IMR-90 (cell line): ENCODE measurements around the gene STAT5B. TPM values are rescaled to one million over a fixed set of nuclear protein-coding genes. Genes with fewer than 3 reads are reported as not detected.

ENCODE experiments used
- ATAC-seq: fragments of 200-7000 bp; cut with Tn5 transposase; 2 replicates; pipeline ENCODE4 v1.9.1; 2020; ENCODE audit warnings: low read depth, mild to moderate bottlenecking, moderate library complexity
- BruUV-seq: library from RNA; stranded (reverse); fragments of 400-500 nt; replicated peaks from 2 replicates; lab custom pipeline; 2021; lab: Mats Ljungman, UMichigan
- CTCF ChIA-PET: fragments of 300-600 bp; formaldehyde crosslinking; extraction: SDS; loops from one replicate; lab custom pipeline; 2021; ENCODE audit warnings: antibody characterized with exemption; lab: Yijun Ruan, JAX
- POLR2A ChIA-PET: fragments of 300-600 bp; sonication (Branson Sonifier 250); formaldehyde crosslinking; loops from one replicate; lab custom pipeline; 2022; ENCODE audit warnings: antibody characterized with exemption; ENCODE audit not compliant: unreplicated experiment; lab: Charles Lee
- DNase-seq: peaks from one replicate; pipeline ENCODE4 v3.0.0; 2013
- H2AFZ ChIP-seq: replicated peaks from 2 replicates; pipeline ENCODE3; 2013; ENCODE audit warnings: low read length, mild to moderate bottlenecking; ENCODE audit not compliant: poor library complexity
- H2AK5ac ChIP-seq: 2 replicates; pipeline ENCODE4 v1.6.1; 2013; ENCODE audit warnings: low read depth, low read length, inconsistent platforms
- H2AK9ac ChIP-seq: replicated peaks from 2 replicates; pipeline ENCODE3; 2013; ENCODE audit warnings: mild to moderate bottlenecking, low read depth, low read length, moderate library complexity; ENCODE audit not compliant: poor library complexity
- H2BK120ac ChIP-seq: 2 replicates; pipeline ENCODE4 v1.6.1; 2013; ENCODE audit warnings: low read depth, low read length, inconsistent platforms
- H2BK15ac ChIP-seq: 3 replicates; pipeline ENCODE4 v1.6.1; 2013; ENCODE audit warnings: low read depth, low read length, inconsistent platforms
- H2BK20ac ChIP-seq: 2 replicates; pipeline ENCODE4 v1.6.1; 2013; ENCODE audit warnings: low read depth, mild to moderate bottlenecking, inconsistent platforms, low read length, moderate library complexity
- H2BK5ac ChIP-seq: 2 replicates; pipeline ENCODE4 v1.6.1; 2013; ENCODE audit warnings: mild to moderate bottlenecking, low read depth, low read length, inconsistent platforms; ENCODE audit not compliant: poor library complexity, severe bottlenecking
- H3K14ac ChIP-seq: replicated peaks from 2 replicates; pipeline ENCODE4 v1.6.1; 2013; ENCODE audit warnings: low read depth, low read length, inconsistent platforms
- H3K18ac ChIP-seq: 2 replicates; pipeline ENCODE4 v1.6.1; 2013; ENCODE audit warnings: low read depth, low read length, control low read depth
- H3K23ac ChIP-seq: 2 replicates; pipeline ENCODE4 v1.6.1; 2013; ENCODE audit warnings: low read depth, low read length, inconsistent platforms
- H3K27ac ChIP-seq: 2 replicates; pipeline ENCODE4 v1.5.1; 2013; ENCODE audit warnings: mild to moderate bottlenecking, control low read depth, low read length; ENCODE audit not compliant: insufficient read depth
- H3K27me3 ChIP-seq: 2 replicates; pipeline ENCODE4 v1.6.1; 2013; ENCODE audit warnings: low read length; ENCODE audit not compliant: control insufficient read depth, insufficient read depth
- H3K36me3 ChIP-seq: 2 replicates; pipeline ENCODE4 v1.6.1; 2013; ENCODE audit warnings: low read length, mixed read lengths; ENCODE audit not compliant: control insufficient read depth, insufficient read depth
- H3K4ac ChIP-seq: 2 replicates; pipeline ENCODE4 v1.6.1; 2013; ENCODE audit warnings: low read depth, low read length, inconsistent platforms
- H3K4me1 ChIP-seq: 2 replicates; pipeline ENCODE4 v1.6.1; 2013; ENCODE audit warnings: low read length, mixed read lengths; ENCODE audit not compliant: control insufficient read depth, insufficient read depth
- H3K4me2 ChIP-seq: 2 replicates; pipeline ENCODE4 v1.6.1; 2013; ENCODE audit warnings: low read depth, mild to moderate bottlenecking, control low read depth, low read length, moderate library complexity
- H3K4me3 ChIP-seq: 2 replicates; pipeline ENCODE4 v1.5.1; 2013; ENCODE audit warnings: low read depth, mild to moderate bottlenecking, control low read depth, low read length, moderate library complexity; ENCODE audit not compliant: insufficient read depth
- H3K56ac ChIP-seq: 2 replicates; pipeline ENCODE4 v1.6.1; 2013; ENCODE audit warnings: low read length, inconsistent platforms; ENCODE audit not compliant: insufficient read depth; ENCODE audit errors: extremely low read depth
- H3K79me1 ChIP-seq, 2 experiments: 2 replicates each; pipeline ENCODE4 v1.6.1; 2013; ENCODE audit warnings: low read length in 2 of 2, inconsistent platforms in 1 of 2, low read depth in 1 of 2
- H3K9ac ChIP-seq: 2 replicates; pipeline ENCODE4 v1.6.1; 2013; ENCODE audit warnings: low read depth, low read length, control low read depth
- H3K9me1 ChIP-seq: 2 replicates; pipeline ENCODE4 v1.6.1; 2013; ENCODE audit warnings: low read length, inconsistent platforms; ENCODE audit not compliant: insufficient read depth
- H3K9me3 ChIP-seq: 2 replicates; pipeline ENCODE4 v1.6.1; 2013; ENCODE audit warnings: low read length; ENCODE audit not compliant: control insufficient read depth, insufficient read depth
- H4K20me1 ChIP-seq: 2 replicates; pipeline ENCODE4 v1.6.1; 2013; ENCODE audit warnings: low read length, inconsistent platforms; ENCODE audit not compliant: insufficient read depth
- H4K5ac ChIP-seq: 2 replicates; pipeline ENCODE4 v1.6.1; 2013; ENCODE audit warnings: mild to moderate bottlenecking, low read depth, low read length, control low read depth
- H4K8ac ChIP-seq, 2 experiments: 2 replicates each; pipeline ENCODE4 v1.6.1; 2013; ENCODE audit warnings: low read depth in 2 of 2, low read length in 2 of 2, control low read depth in 1 of 2, inconsistent platforms in 1 of 2
- H4K91ac ChIP-seq: 2 replicates; pipeline ENCODE4 v1.6.1; 2013; ENCODE audit warnings: low read depth, low read length, inconsistent platforms; ENCODE audit not compliant: insufficient read depth
- BHLHE40 ChIP-seq: fragments of 150-350 bp; IDR thresholded peaks from 2 replicates; pipeline ENCODE4 v1.6.1; 2016; ENCODE audit warnings: mild to moderate bottlenecking, low read depth, low read length
- CEBPB ChIP-seq: IDR thresholded peaks from 2 replicates; pipeline ENCODE4 v1.6.1; 2012; ENCODE audit warnings: low read depth, low read length, improper control_type of control experiment
- CHD1 ChIP-seq: IDR thresholded peaks from 2 replicates; pipeline ENCODE4 v1.6.1; 2012; ENCODE audit warnings: low read depth, low read length, improper control_type of control experiment
- ELK1 ChIP-seq: fragments of 150-350 bp; IDR thresholded peaks from 2 replicates; pipeline ENCODE4 v1.6.1; 2016; ENCODE audit warnings: low read depth, mild to moderate bottlenecking, low read length, moderate library complexity, borderline replicate concordance
- FOS ChIP-seq: fragments of 150-350 bp; IDR thresholded peaks from 2 replicates; pipeline ENCODE4 v1.6.1; 2016; ENCODE audit warnings: low read depth, low read length
- MAFK ChIP-seq: IDR thresholded peaks from 2 replicates; pipeline ENCODE4 v1.6.1; 2012; ENCODE audit warnings: low read depth, low read length, improper control_type of control experiment
- MAZ ChIP-seq: IDR thresholded peaks from 2 replicates; pipeline ENCODE4 v1.6.1; 2012; ENCODE audit warnings: low read depth, mild to moderate bottlenecking, low read length, improper control_type of control experiment, moderate library complexity, borderline replicate concordance
- MXI1 ChIP-seq: IDR thresholded peaks from 2 replicates; pipeline ENCODE4 v1.6.1; 2012; ENCODE audit warnings: low read depth, mild to moderate bottlenecking, low read length, moderate library complexity, borderline replicate concordance
- NFE2L2 ChIP-seq: fragments of 150-350 bp; IDR thresholded peaks from 2 replicates; pipeline ENCODE4 v1.6.1; 2016; ENCODE audit warnings: low read depth, mild to moderate bottlenecking, low read length
- POLR2A ChIP-seq: IDR thresholded peaks from 2 replicates; pipeline ENCODE4 v1.6.1; 2012; ENCODE audit warnings: mild to moderate bottlenecking, low read depth, low read length
- RAD21 ChIP-seq: IDR thresholded peaks from 2 replicates; pipeline ENCODE4 v1.6.1; 2012; ENCODE audit warnings: low read length, improper control_type of control experiment
- RCOR1 ChIP-seq: IDR thresholded peaks from 2 replicates; pipeline ENCODE4 v1.6.1; 2012; ENCODE audit warnings: mild to moderate bottlenecking, low read length, improper control_type of control experiment; ENCODE audit not compliant: insufficient replicate concordance
- RFX5 ChIP-seq: IDR thresholded peaks from 2 replicates; pipeline ENCODE4 v1.8.0; 2012; ENCODE audit warnings: low read depth, mild to moderate bottlenecking, low read length, moderate library complexity
- SMC3 ChIP-seq: fragments of 150-350 bp; IDR thresholded peaks from 2 replicates; pipeline ENCODE4 v1.6.1; 2016; ENCODE audit warnings: low read depth, mild to moderate bottlenecking, antibody characterized with exemption, low read length, moderate library complexity
- WGBS, 2 experiments: methylation state at CpG; one replicate each; pipeline versions ENCODE4 v1.1.5 to v1.1.7; 2013; ENCODE audit warnings: missing lambda C conversion rate in 2 of 2; ENCODE audit not compliant: insufficient read length in 1 of 2; ENCODE audit errors: extremely low coverage in 2 of 2; 5-methylcytosine and 5-hydroxymethylcytosine counted together
- dilution Hi-C: fragments of 300-500 bp; cut with HindIII; formaldehyde crosslinking; loops from one replicate; pipeline ENCODE4 v1.14.3; 2018; ENCODE audit warnings: low sequenced_read_pairs; ENCODE audit not compliant: unreplicated experiment
- in situ Hi-C: fragments of 300-500 bp; cut with MboI; formaldehyde crosslinking; loops from 3 replicates; pipeline ENCODE4 v1.14.3; 2019; ENCODE audit warnings: low sequenced_read_pairs, inconsistent platforms, mixed read lengths
- intact Hi-C: fragments of 100-400 bp; cut with micrococcal nuclease; formaldehyde crosslinking; loops from 2 replicates; pipeline ENCODE4 v1.10.0; 2022
- polyA plus RNA-seq, 3 experiments: library from polyadenylated mRNA; depleted of rRNA; stranded (reverse); fragments of >200 nt; gene quantifications; 2 replicates each; pipeline ENCODE4 v1.2.3, GENCODE V29; 2012; ENCODE audit warnings: low replicate concordance in 1 of 3
- total RNA-seq: library from RNA; depleted of rRNA; stranded (reverse); fragments of >200 nt; gene quantifications from 2 replicates; pipeline ENCODE4 v1.2.3, GENCODE V29; 2012
- TF ChIP-seq, protein P1 (sequence below): fragments of 150-350 bp; IDR thresholded peaks from 2 replicates; pipeline ENCODE4 v1.6.1; 2017; ENCODE audit warnings: mild to moderate bottlenecking, antibody characterized with exemption, low read length, low read depth
- TF ChIP-seq, protein P2 (sequence below): conservative IDR thresholded peaks from 2 replicates; pipeline ENCODE4 v1.5.1; 2012; ENCODE audit warnings: mild to moderate bottlenecking, low read depth, low read length, improper control_type of control experiment

Gene STAT5B
- total and polyA plus RNA-seq, 2 of the 4 experiments (the other 2 are of a cell fraction), result 24.4 to 29.6 TPM

- ATAC-seq, result no peak
- Histone ChIP-seq H2AK5ac (no peak overlapping the region), H3K18ac (no peak overlapping the region), H3K14ac (no peak overlapping the region), H3K27me3 (peaks cover 46% of the 10 kb centered on the region), H2BK120ac (no peak overlapping the region), H3K9me3 (no peaks in the 10 kb centered on the region), H2AFZ (peak overlapping the region; percentile 70), H3K4me3 (no peak overlapping the region), H3K79me1 (no peaks in the 10 kb centered on the region), H3K27ac (no peak overlapping the region), H3K4ac (no peak overlapping the region), H2BK15ac (no peak overlapping the region), H4K20me1 (0 out of 2 replicates have a peak, but pooled peaks cover 2% of the 10 kb centered on the region), H4K91ac (no peak overlapping the region), H3K9ac (no peak overlapping the region), H3K9me1 (no peaks in the 10 kb centered on the region), H3K4me2 (no peak overlapping the region; the same call in 1 of the 2 replicates), H3K36me3 (no peaks in the 10 kb centered on the region), H4K5ac (no peak overlapping the region), H2BK5ac (no peak overlapping the region), H3K4me1 (peaks cover 9% of the 10 kb centered on the region), H3K56ac (no peak overlapping the region), H2BK20ac (no peak overlapping the region), H2AK9ac (no peak overlapping the region), H4K8ac (no peak overlapping the region), H3K23ac (no peak overlapping the region)
- ChIA-PET CTCF (no interaction called here), POLR2A (no interaction called here)
- peak; percentile 30 for DNase-seq
- TF ChIP-seq RAD21 (no peak), POLR2A (no peak), SMC3 (no peak), RCOR1 (peak; percentile 37), NFE2L2 (no peak), RFX5 (no peak), CEBPB (no peak), MAZ (peak; percentile 66; the same call in 1 of the 2 replicates), CHD1 (no peak), BHLHE40 (no peak), ELK1 (no peak), MXI1 (no peak), FOS (no peak), MAFK (no peak)
- TF ChIP-seq, protein P1, sequence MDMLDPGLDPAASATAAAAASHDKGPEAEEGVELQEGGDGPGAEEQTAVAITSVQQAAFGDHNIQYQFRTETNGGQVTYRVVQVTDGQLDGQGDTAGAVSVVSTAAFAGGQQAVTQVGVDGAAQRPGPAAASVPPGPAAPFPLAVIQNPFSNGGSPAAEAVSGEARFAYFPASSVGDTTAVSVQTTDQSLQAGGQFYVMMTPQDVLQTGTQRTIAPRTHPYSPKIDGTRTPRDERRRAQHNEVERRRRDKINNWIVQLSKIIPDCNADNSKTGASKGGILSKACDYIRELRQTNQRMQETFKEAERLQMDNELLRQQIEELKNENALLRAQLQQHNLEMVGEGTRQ, result no peak
- TF ChIP-seq, protein P2, sequence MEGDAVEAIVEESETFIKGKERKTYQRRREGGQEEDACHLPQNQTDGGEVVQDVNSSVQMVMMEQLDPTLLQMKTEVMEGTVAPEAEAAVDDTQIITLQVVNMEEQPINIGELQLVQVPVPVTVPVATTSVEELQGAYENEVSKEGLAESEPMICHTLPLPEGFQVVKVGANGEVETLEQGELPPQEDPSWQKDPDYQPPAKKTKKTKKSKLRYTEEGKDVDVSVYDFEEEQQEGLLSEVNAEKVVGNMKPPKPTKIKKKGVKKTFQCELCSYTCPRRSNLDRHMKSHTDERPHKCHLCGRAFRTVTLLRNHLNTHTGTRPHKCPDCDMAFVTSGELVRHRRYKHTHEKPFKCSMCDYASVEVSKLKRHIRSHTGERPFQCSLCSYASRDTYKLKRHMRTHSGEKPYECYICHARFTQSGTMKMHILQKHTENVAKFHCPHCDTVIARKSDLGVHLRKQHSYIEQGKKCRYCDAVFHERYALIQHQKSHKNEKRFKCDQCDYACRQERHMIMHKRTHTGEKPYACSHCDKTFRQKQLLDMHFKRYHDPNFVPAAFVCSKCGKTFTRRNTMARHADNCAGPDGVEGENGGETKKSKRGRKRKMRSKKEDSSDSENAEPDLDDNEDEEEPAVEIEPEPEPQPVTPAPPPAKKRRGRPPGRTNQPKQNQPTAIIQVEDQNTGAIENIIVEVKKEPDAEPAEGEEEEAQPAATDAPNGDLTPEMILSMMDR, result no peak
- in situ Hi-C loops, result no loop called here
- intact Hi-C loops, result no loop called here
- dilution Hi-C loops, result no loop called here
- BruUV-seq, result no TSS peak
- no CpG with 5 or more reads among the region's 20 CpGs for WGBS, 2 experiments
Measured at GRCh38 chr17:42179911-42180410, 96.2 kb downstream of the STAT5B start.
